Activated CD8-positive, alpha-beta T cell treated with anti-CD3 and anti-CD28 coated beads, Interleukin-2, amount 10 ng/mL, durations not matched to agents 7 days and 5 days (primary cell): ENCODE results near the gene KLRG1. TPM values are rescaled to one million over a fixed set of nuclear protein-coding genes. Genes with fewer than 3 reads are reported as not detected.
A peak's percentile ranks its signal among the peaks of the same experiment; 100 is the strongest.

Source experiments
- ATAC-seq: fragments of 150-1000 bp; cut with Tn5 transposase; one replicate; pipeline ENCODE4 v1.10.0; 2021; ENCODE audit warnings: moderate library complexity
- CTCF ChIA-PET: fragments of 350-600 bp; sonication (Branson Sonifier 250); formaldehyde crosslinking; loops from one replicate; lab custom pipeline; 2021; ENCODE audit warnings: antibody characterized with exemption; lab: Charles Lee
- POLR2A ChIA-PET: fragments of 350-600 bp; sonication (Branson Sonifier 250); formaldehyde crosslinking; loops from one replicate; lab custom pipeline; 2021; ENCODE audit warnings: antibody characterized with exemption; lab: Charles Lee
- DNase-seq: peaks from one replicate; pipeline ENCODE4 v3.0.0-alpha.2; 2020
- H3K27ac Mint-ChIP-seq: one replicate; pipeline ENCODE4 v1.8.0; 2021; ENCODE audit warnings: mild to moderate bottlenecking, mixed read lengths
- H3K27me3 Mint-ChIP-seq: one replicate; pipeline ENCODE4 v1.8.0; 2021; ENCODE audit warnings: low read depth, mixed read lengths
- H3K36me3 Mint-ChIP-seq: one replicate; pipeline ENCODE4 v1.8.0; 2021; ENCODE audit warnings: low read depth, mixed read lengths
- H3K4me1 Mint-ChIP-seq: one replicate; pipeline ENCODE4 v1.8.0; 2021; ENCODE audit warnings: low read depth, mixed read lengths
- H3K4me3 Mint-ChIP-seq: one replicate; pipeline ENCODE4 v1.8.0; 2021; ENCODE audit warnings: mild to moderate bottlenecking, mixed read lengths
- H3K9me3 Mint-ChIP-seq: one replicate; pipeline ENCODE4 v1.8.0; 2022; ENCODE audit warnings: mixed read lengths; ENCODE audit not compliant: insufficient read depth
- total RNA-seq, 2 experiments: library from RNA; stranded (reverse); gene quantifications; one replicate each; pipeline ENCODE4 v1.2.3, GENCODE V29; 2021

Gene KLRG1
- total RNA-seq, 2 experiments from 2014 or later, result 4.3 to 4.6 TPM

- Mint-ChIP-seq H3K27ac (no peak overlapping the region), H3K4me1 (peaks cover 25% of the 10 kb centered on the region), H3K36me3 (peaks cover 6% of the 10 kb centered on the region), H3K27me3 (no peaks in the 10 kb centered on the region), H3K4me3 (no peak overlapping the region), H3K9me3 (peaks cover 6% of the 10 kb centered on the region)
- ChIA-PET POLR2A (no interaction called here), CTCF (interaction anchor here (1.4 to 4.7 kb wide), 5 partner anchors 12 to 112 kb away, joined by 3 to 57 read pairs (median 5); partner anchors contain the start of gene M6PR)
- ATAC-seq, result no peak
- no peak for DNase-seq
These were observed 35.2 kb downstream of the KLRG1 start for GRCh38 chr12:9024512-9024911.

GRCh38 chr12:9027161-9028059 is 38.1 kb downstream of the KLRG1 start:
- ChIA-PET CTCF (interaction anchor here (0.8 to 4.7 kb wide), 10 partner anchors 9 to 483 kb away, joined by 3 to 57 read pairs (median 4); partner anchors contain the start of gene M6PR), POLR2A (interaction anchor here (0.7 to 1.8 kb wide), 4 partner anchors 10 to 78 kb away, joined by 3 to 7 read pairs (median 6); partner anchors contain the start of gene M6PR)
- DNase-seq, result peak; percentile 54
- H3K9me3 Mint-ChIP-seq, result peaks cover 6% of the 10 kb centered on the region
- peaks cover 6% of the 10 kb centered on the region for H3K36me3 Mint-ChIP-seq
- no peaks in the 10 kb centered on the region for H3K27me3 Mint-ChIP-seq
- peak overlapping the region; percentile 82 for H3K27ac Mint-ChIP-seq
- ATAC-seq, result no peak
- H3K4me1 Mint-ChIP-seq, result peaks cover 25% of the 10 kb centered on the region
- H3K4me3 Mint-ChIP-seq, result peak overlapping the region; percentile 22

- POLR2A ChIA-PET, result no interaction called here
- H3K27me3 Mint-ChIP-seq, result no peaks in the 10 kb centered on the region
- no peak for ATAC-seq
- CTCF ChIA-PET, result interaction anchor here (0.6 to 10.0 kb wide), 5 partner anchors 8 to 486 kb away, joined by 3 to 238 read pairs (median 14); partner anchors contain the start of gene M6PR
- DNase-seq, result no peak
- H3K27ac Mint-ChIP-seq, result no peak overlapping the region
- H3K4me1 Mint-ChIP-seq, result peaks cover 19% of the 10 kb centered on the region
- H3K36me3 Mint-ChIP-seq, result peaks cover 3% of the 10 kb centered on the region
- no peaks in the 10 kb centered on the region for H3K9me3 Mint-ChIP-seq
- H3K4me3 Mint-ChIP-seq, result no peak overlapping the region
These were observed 41.4 kb downstream of the KLRG1 start for GRCh38 chr12:9030776-9031175.

GRCh38 chr12:9032202-9032964 is 43.0 kb downstream of the KLRG1 start:
- H3K36me3 Mint-ChIP-seq, result peaks cover 3% of the 10 kb centered on the region
- no peaks in the 10 kb centered on the region for H3K27me3 Mint-ChIP-seq
- ChIA-PET CTCF (interaction anchor here (1.2 to 10.0 kb wide), 5 partner anchors 16 to 488 kb away, joined by 3 to 238 read pairs (median 6); partner anchors contain the start of gene M6PR), POLR2A (interaction anchor here (0.6 to 1.2 kb wide), 2 partner anchors 15 to 81 kb away, joined by 3 read pairs; no protein-coding TSS in a partner anchor)
- H3K4me1 Mint-ChIP-seq, result peaks cover 19% of the 10 kb centered on the region
- DNase-seq, result no peak
- no peak for ATAC-seq
- H3K27ac Mint-ChIP-seq, result no peak overlapping the region
- H3K9me3 Mint-ChIP-seq, result no peaks in the 10 kb centered on the region
- H3K4me3 Mint-ChIP-seq, result no peak overlapping the region

GRCh38 chr12:9033265-9033887 is 44.0 kb downstream of the KLRG1 start:
- ChIA-PET CTCF (interaction anchor here (1.2 to 10.0 kb wide), 5 partner anchors 15 to 489 kb away, joined by 3 to 238 read pairs (median 6); partner anchors contain the start of gene M6PR), POLR2A (interaction anchor here (0.6 kb wide), 1 partner anchor 23 kb away, joined by 5 read pairs; no protein-coding TSS in a partner anchor)
- Mint-ChIP-seq H3K27me3 (no peaks in the 10 kb centered on the region), H3K9me3 (no peaks in the 10 kb centered on the region), H3K4me3 (no peak overlapping the region), H3K36me3 (peaks cover 3% of the 10 kb centered on the region), H3K27ac (no peak overlapping the region), H3K4me1 (peaks cover 14% of the 10 kb centered on the region)
- no peak for DNase-seq
- ATAC-seq, result no peak

GRCh38 chr12:9034095-9034494 is 44.7 kb downstream of the KLRG1 start:
- H3K4me1 Mint-ChIP-seq, result peaks cover 9% of the 10 kb centered on the region
- ATAC-seq, result no peak
- POLR2A ChIA-PET, result no interaction called here
- no peak for DNase-seq
- no peaks in the 10 kb centered on the region for H3K27me3 Mint-ChIP-seq
- H3K27ac Mint-ChIP-seq, result no peak overlapping the region
- no peak overlapping the region for H3K4me3 Mint-ChIP-seq
- H3K9me3 Mint-ChIP-seq, result no peaks in the 10 kb centered on the region
- CTCF ChIA-PET, result interaction anchor here (3.4 to 10.0 kb wide), 2 partner anchors 15 to 84 kb away, joined by 14 to 238 read pairs; partner anchors contain the start of gene M6PR
- no peaks in the 10 kb centered on the region for H3K36me3 Mint-ChIP-seq

GRCh38 chr12:9036227-9036626 is 46.9 kb downstream of the KLRG1 start:
- H3K9me3 Mint-ChIP-seq, result no peaks in the 10 kb centered on the region
- no peaks in the 10 kb centered on the region for H3K27me3 Mint-ChIP-seq
- no peak overlapping the region for H3K27ac Mint-ChIP-seq
- ATAC-seq (no peak), DNase-seq (no peak)
- ChIA-PET POLR2A (interaction anchor here (0.9 to 1.4 kb wide), 2 partner anchors 9 to 87 kb away, joined by 4 to 5 read pairs; partner anchors contain the start of gene M6PR), CTCF (interaction anchor here (1.1 to 10.0 kb wide), 7 partner anchors 9 to 355 kb away, joined by 3 to 238 read pairs (median 4); partner anchors contain the start of gene M6PR)
- H3K4me1 Mint-ChIP-seq, result peaks cover 23% of the 10 kb centered on the region
- H3K4me3 Mint-ChIP-seq, result no peak overlapping the region
- no peaks in the 10 kb centered on the region for H3K36me3 Mint-ChIP-seq

- Mint-ChIP-seq H3K4me3 (no peak overlapping the region), H3K27ac (no peak overlapping the region), H3K36me3 (no peaks in the 10 kb centered on the region), H3K9me3 (no peaks in the 10 kb centered on the region), H3K27me3 (peaks cover 3% of the 10 kb centered on the region), H3K4me1 (peaks cover 23% of the 10 kb centered on the region)
- ChIA-PET CTCF (interaction anchor here (1.1 to 10.0 kb wide), 10 partner anchors 10 to 493 kb away, joined by 3 to 238 read pairs (median 4); partner anchors contain the start of gene M6PR), POLR2A (interaction anchor here (1.4 kb wide), 1 partner anchor 10 kb away, joined by 4 read pairs; no protein-coding TSS in a partner anchor)
- DNase-seq (no peak), ATAC-seq (no peak)
These were observed 48.1 kb downstream of the KLRG1 start for GRCh38 chr12:9037431-9037830.

- H3K27me3 Mint-ChIP-seq, result peaks cover 3% of the 10 kb centered on the region
- no peaks in the 10 kb centered on the region for H3K36me3 Mint-ChIP-seq
- ChIA-PET CTCF (interaction anchor here (0.7 to 10.0 kb wide), 19 partner anchors 10 to 495 kb away, joined by 3 to 238 read pairs (median 6); partner anchors contain the start of genes M6PR and PHC1), POLR2A (interaction anchor here (1.3 kb wide), 1 partner anchor 90 kb away, joined by 7 read pairs; the partner anchor contains the start of gene M6PR)
- H3K9me3 Mint-ChIP-seq, result no peaks in the 10 kb centered on the region
- no peak overlapping the region for H3K27ac Mint-ChIP-seq
- no peak overlapping the region for H3K4me3 Mint-ChIP-seq
- peaks cover 23% of the 10 kb centered on the region for H3K4me1 Mint-ChIP-seq
- DNase-seq (peak; percentile 43), ATAC-seq (no peak)
These were observed 50.1 kb downstream of the KLRG1 start for GRCh38 chr12:9039397-9039977.

GRCh38 chr12:9040484-9041186 is 51.3 kb downstream of the KLRG1 start:
- ATAC-seq, result no peak
- ChIA-PET POLR2A (no interaction called here), CTCF (interaction anchor here (4.1 kb wide), 1 partner anchor 90 kb away, joined by 68 read pairs; the partner anchor contains the start of gene M6PR)
- Mint-ChIP-seq H3K27ac (no peak overlapping the region), H3K27me3 (peaks cover 3% of the 10 kb centered on the region), H3K36me3 (no peaks in the 10 kb centered on the region), H3K4me3 (no peak overlapping the region), H3K9me3 (peaks cover 4% of the 10 kb centered on the region), H3K4me1 (peaks cover 23% of the 10 kb centered on the region)
- DNase-seq, result no peak
